GM23248 (cell line): Measurements from ENCODE around the gene PELI2. TPM values are rescaled to one million over a fixed set of nuclear protein-coding genes. Genes with fewer than 3 reads are reported as not detected.

Source experiments
- DNase-seq: peaks from one replicate; pipeline ENCODE4 v3.0.0-alpha.2; 2015
- H2AFZ ChIP-seq: fragments of 200-600 bp; sonication (generic); 2 replicates; pipeline ENCODE4 v1.6.1; 2016; ENCODE audit warnings: antibody characterized with exemption
- H3F3A ChIP-seq: fragments of 200-600 bp; sonication (generic); 2 replicates; pipeline ENCODE4 v1.6.1; 2016; ENCODE audit warnings: mild to moderate bottlenecking, antibody characterized with exemption, mixed run types; ENCODE audit not compliant: insufficient read depth
- H3K27ac ChIP-seq: fragments of 200-600 bp; sonication (generic); 2 replicates; pipeline ENCODE4 v1.5.1; 2016; ENCODE audit warnings: mild to moderate bottlenecking
- H3K27me3 ChIP-seq: fragments of 200-600 bp; sonication (generic); replicated peaks from 2 replicates; pipeline ENCODE4 v1.6.1; 2016; ENCODE audit warnings: mild to moderate bottlenecking; ENCODE audit not compliant: insufficient read depth
- H3K36me3 ChIP-seq: fragments of 200-600 bp; sonication (generic); 2 replicates; pipeline ENCODE4 v1.6.1; 2016; ENCODE audit warnings: low read depth, mild to moderate bottlenecking
- H3K4me1 ChIP-seq: fragments of 200-600 bp; sonication (generic); 2 replicates; pipeline ENCODE4 v1.6.1; 2016; ENCODE audit warnings: mild to moderate bottlenecking; ENCODE audit not compliant: insufficient read depth
- H3K4me2 ChIP-seq: fragments of 200-600 bp; sonication (generic); one replicate; pipeline ENCODE4 v1.6.1; 2016; ENCODE audit warnings: mild to moderate bottlenecking; ENCODE audit not compliant: unreplicated experiment
- H3K4me3 ChIP-seq: fragments of 200-600 bp; sonication (generic); 2 replicates; pipeline ENCODE4 v1.5.1; 2016; ENCODE audit warnings: mild to moderate bottlenecking
- H3K79me2 ChIP-seq: fragments of 200-600 bp; sonication (generic); 2 replicates; pipeline ENCODE4 v1.6.1; 2016; ENCODE audit warnings: mild to moderate bottlenecking; ENCODE audit not compliant: insufficient read depth
- H3K9ac ChIP-seq: fragments of 200-600 bp; sonication (generic); 2 replicates; pipeline ENCODE4 v1.6.1; 2016; ENCODE audit warnings: mild to moderate bottlenecking
- H3K9me2 ChIP-seq: fragments of 200-600 bp; sonication (generic); 2 replicates; pipeline ENCODE4 v1.6.1; 2016; ENCODE audit warnings: mixed run types, mild to moderate bottlenecking, moderate library complexity; ENCODE audit not compliant: insufficient read depth
- H3K9me3 ChIP-seq: fragments of 200-600 bp; sonication (generic); one replicate; pipeline ENCODE4 v1.6.1; 2017; ENCODE audit warnings: low read depth
- H4K20me1 ChIP-seq: fragments of 200-600 bp; sonication (generic); 2 replicates; pipeline ENCODE4 v1.6.0; 2016; ENCODE audit not compliant: insufficient read depth
- EZH2 ChIP-seq: fragments of 200-600 bp; sonication (generic); IDR thresholded peaks from 2 replicates; pipeline ENCODE4 v1.6.1; 2018; ENCODE audit warnings: antibody characterized with exemption, mild to moderate bottlenecking; ENCODE audit not compliant: insufficient read depth, poor library complexity, severe bottlenecking
- EZH2phosphoT487 ChIP-seq: fragments of 200-600 bp; sonication (generic); IDR thresholded peaks from 2 replicates; pipeline ENCODE4 v1.6.1; 2018; ENCODE audit warnings: antibody characterized with exemption, moderate library complexity, mild to moderate bottlenecking, low read depth; ENCODE audit not compliant: insufficient read depth
- WGBS, 2 experiments: methylation state at CpG; one replicate each; pipeline ENCODE4 v1.1.6; 2015 to 2017; ENCODE audit warnings: low lambda C conversion rate in 2 of 2, low coverage in 1 of 2; ENCODE audit errors: missing lambda C conversion rate in 2 of 2; 5-methylcytosine and 5-hydroxymethylcytosine counted together
- in situ Hi-C: fragments of 300-500 bp; cut with MboI; formaldehyde crosslinking; loops from 2 replicates; pipeline ENCODE4 v1.15.0; 2020
- polyA plus RNA-seq: library from polyadenylated mRNA; unstranded; fragments of >200 nt; fragmentation: Nextera tagmentation; extraction: Ambion mirVana; gene quantifications from 2 replicates; pipeline ENCODE4 v1.2.1, GENCODE V29; 2016
- total RNA-seq: library from RNA; depleted of rRNA; stranded (reverse); fragments of >200 nt; shearing (Covaris generic); gene quantifications from 2 replicates; pipeline ENCODE4 v1.2.3, GENCODE V29; 2014

Gene PELI2
- total and polyA plus RNA-seq, 2 experiments from 2014 or later, result 1.2 to 1.3 TPM

DNA sequence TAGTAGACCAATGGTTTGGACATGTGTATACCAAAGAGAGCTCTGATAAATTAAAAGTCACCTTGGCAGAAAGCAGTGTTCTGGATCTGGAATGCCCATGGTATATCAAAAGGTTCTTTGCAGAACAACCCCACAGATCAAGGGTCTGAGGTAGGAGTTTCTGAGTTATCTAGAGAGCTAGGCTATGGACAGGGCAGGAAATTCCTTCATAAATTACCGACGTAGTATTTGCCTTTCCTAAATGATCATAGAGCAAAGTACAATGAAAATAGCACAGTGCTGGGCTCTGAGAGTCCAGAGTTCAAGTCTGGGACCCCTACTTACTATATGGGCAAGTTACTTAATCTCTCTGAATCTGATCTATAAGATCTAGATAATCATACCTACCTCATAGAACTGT is 35.3 kb upstream of the PELI2 start:
- Histone ChIP-seq H3K4me3 (no peak overlapping the region), H2AFZ (no peak overlapping the region), H3K4me1 (no peaks in the 10 kb centered on the region), H3K27me3 (peaks cover 18% of the 10 kb centered on the region), H3K9me3 (no peaks in the 10 kb centered on the region), H3K4me2 (no peak overlapping the region), H3K36me3 (no peaks in the 10 kb centered on the region), H3F3A (no peaks in the 10 kb centered on the region), H3K27ac (no peak overlapping the region), H3K9ac (no peak overlapping the region), H4K20me1 (no peaks in the 10 kb centered on the region), H3K79me2 (no peaks in the 10 kb centered on the region), H3K9me2 (no peaks in the 10 kb centered on the region)
- 56 to 66% methylated on average over 2 of the region's 2 CpGs for WGBS, 2 experiments
- no peak for DNase-seq
- in situ Hi-C loops, result no loop called here
- TF ChIP-seq EZH2phosphoT487, result no peak
- no peak for TF ChIP-seq EZH2

DNA sequence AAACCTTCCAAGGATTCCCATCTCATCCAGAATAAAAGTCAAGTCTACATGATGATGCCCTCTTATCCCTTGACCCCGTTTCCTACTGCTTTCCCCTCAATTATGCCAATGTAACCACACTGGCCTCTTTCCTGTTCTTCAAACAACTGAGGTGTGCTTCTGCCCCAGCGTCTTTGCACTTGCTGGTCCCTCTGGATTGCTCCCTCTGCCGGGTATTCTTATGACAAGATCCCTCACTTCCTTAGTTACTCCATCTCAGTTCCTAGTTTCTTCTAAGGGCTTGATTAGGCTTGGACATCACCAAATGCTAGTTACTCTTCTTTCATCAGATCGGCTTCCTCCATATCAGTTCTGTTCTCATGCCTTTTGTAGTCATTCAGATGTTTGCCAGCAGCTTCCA is 32.7 kb upstream of the PELI2 start:
- no peaks in the 10 kb centered on the region for H3K79me2 ChIP-seq
- H3K36me3 ChIP-seq, result no peaks in the 10 kb centered on the region
- H3K27me3 ChIP-seq, result peaks cover 25% of the 10 kb centered on the region
- H4K20me1 ChIP-seq, result no peaks in the 10 kb centered on the region
- H3K27ac ChIP-seq, result no peak overlapping the region
- DNase-seq, result no peak
- no peaks in the 10 kb centered on the region for H3K9me3 ChIP-seq
- no peaks in the 10 kb centered on the region for H3K9me2 ChIP-seq
- no peak overlapping the region for H3K9ac ChIP-seq
- no peaks in the 10 kb centered on the region for H3F3A ChIP-seq
- H3K4me2 ChIP-seq, result no peak overlapping the region
- in situ Hi-C loops, result no loop called here
- no peaks in the 10 kb centered on the region for H3K4me1 ChIP-seq
- TF ChIP-seq EZH2phosphoT487 (no peak), EZH2 (no peak)
- no peak overlapping the region for H2AFZ ChIP-seq
- H3K4me3 ChIP-seq, result no peak overlapping the region
- 35 to 43% methylated on average over 4 of the region's 4 CpGs for WGBS, 2 experiments

DNA sequence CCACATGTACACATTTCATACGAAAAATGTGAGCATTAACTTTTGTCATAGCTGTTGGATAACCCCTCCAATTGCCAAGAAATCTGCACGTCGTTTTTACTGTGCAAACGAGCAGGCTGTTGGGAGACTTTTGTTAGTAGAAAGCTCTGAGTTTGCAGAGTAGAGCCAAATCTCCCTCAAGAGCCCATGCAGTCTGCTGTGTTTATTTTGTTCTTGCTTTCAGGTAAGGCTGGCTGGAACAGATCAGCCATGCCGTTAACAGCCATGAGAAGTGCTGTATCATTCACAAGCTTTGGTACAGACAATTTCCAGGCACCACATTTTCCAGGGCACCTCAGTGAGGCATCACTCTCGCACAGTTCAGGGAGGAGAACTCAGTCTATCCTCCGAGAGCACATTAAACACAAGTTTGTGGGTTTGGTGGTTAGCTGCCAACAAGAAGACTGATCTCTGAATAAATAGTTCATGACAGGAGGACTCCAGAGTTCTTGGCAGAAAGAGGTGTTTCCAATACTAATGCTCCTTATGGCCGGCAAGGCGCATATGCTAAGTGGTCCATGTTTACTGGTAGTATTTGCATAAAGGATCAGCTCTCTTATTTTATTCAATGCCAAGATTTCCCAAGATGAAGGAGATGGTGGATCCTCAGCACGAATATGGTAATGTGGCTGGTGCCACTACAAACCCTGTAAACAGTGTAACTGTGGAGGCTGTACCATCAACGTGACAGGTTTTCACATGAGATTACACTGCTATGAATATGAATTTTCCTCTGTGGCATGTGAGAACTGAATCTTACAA is 30.3 kb upstream of the PELI2 start:
- H2AFZ ChIP-seq, result no peak overlapping the region
- WGBS, 2 experiments, result 57 to 59% methylated on average over 11 of the region's 11 CpGs
- TF ChIP-seq EZH2phosphoT487 (no peak), EZH2 (no peak)
- H3K36me3 ChIP-seq, result no peaks in the 10 kb centered on the region
- in situ Hi-C loops, result no loop called here
- H3K9me2 ChIP-seq, result no peaks in the 10 kb centered on the region
- no peak overlapping the region for H3K27ac ChIP-seq
- no peak for DNase-seq
- no peak overlapping the region for H3K4me2 ChIP-seq
- H3K27me3 ChIP-seq, result peaks cover 19% of the 10 kb centered on the region
- H3K9me3 ChIP-seq, result no peaks in the 10 kb centered on the region
- H3K4me1 ChIP-seq, result no peaks in the 10 kb centered on the region
- H3F3A ChIP-seq, result no peaks in the 10 kb centered on the region
- H3K79me2 ChIP-seq, result no peaks in the 10 kb centered on the region
- H3K9ac ChIP-seq, result no peak overlapping the region
- H3K4me3 ChIP-seq, result no peak overlapping the region
- no peaks in the 10 kb centered on the region for H4K20me1 ChIP-seq

DNA sequence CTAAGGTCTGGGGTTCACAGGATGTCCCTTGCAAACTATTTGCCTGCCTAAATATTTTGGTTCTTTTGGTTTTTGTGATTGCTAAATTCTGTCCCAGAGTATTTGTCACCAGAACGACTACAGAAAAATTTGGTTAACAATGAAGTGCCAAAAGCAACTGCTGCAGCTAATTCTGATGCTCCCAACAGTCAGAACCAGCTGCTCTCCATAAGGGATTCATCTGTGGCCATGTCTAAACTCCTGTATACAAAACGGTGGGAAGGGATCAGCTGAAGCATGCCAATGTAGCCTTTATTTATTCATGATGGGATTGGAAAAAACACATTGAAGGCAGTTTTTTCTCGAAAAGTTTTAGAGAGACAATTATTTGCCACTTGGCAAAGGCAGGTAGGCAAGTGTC is 29.3 kb upstream of the PELI2 start:
- no peaks in the 10 kb centered on the region for H3K9me3 ChIP-seq
- in situ Hi-C loops, result no loop called here
- no peaks in the 10 kb centered on the region for H3K4me1 ChIP-seq
- TF ChIP-seq EZH2phosphoT487, result no peak
- no peak for TF ChIP-seq EZH2
- H3K79me2 ChIP-seq, result no peaks in the 10 kb centered on the region
- no peaks in the 10 kb centered on the region for H3K36me3 ChIP-seq
- no peak overlapping the region for H3K9ac ChIP-seq
- H3K9me2 ChIP-seq, result no peaks in the 10 kb centered on the region
- no peak overlapping the region for H3K4me3 ChIP-seq
- peaks cover 19% of the 10 kb centered on the region for H3K27me3 ChIP-seq
- DNase-seq, result no peak
- no peak overlapping the region for H3K4me2 ChIP-seq
- no peaks in the 10 kb centered on the region for H4K20me1 ChIP-seq
- no peak overlapping the region for H2AFZ ChIP-seq
- H3K27ac ChIP-seq, result no peak overlapping the region
- WGBS, 2 experiments, result 2 to 5% methylated on average over 3 of the region's 3 CpGs
- no peaks in the 10 kb centered on the region for H3F3A ChIP-seq
